ENCODE results near the gene AGAP1. TPM values are rescaled to one million over a fixed set of nuclear protein-coding genes. Genes with fewer than 3 reads are reported as not detected.

Gene AGAP1
- polyA plus RNA-seq, 1 donor from 2014 or later = 17.4 TPM

DNA sequence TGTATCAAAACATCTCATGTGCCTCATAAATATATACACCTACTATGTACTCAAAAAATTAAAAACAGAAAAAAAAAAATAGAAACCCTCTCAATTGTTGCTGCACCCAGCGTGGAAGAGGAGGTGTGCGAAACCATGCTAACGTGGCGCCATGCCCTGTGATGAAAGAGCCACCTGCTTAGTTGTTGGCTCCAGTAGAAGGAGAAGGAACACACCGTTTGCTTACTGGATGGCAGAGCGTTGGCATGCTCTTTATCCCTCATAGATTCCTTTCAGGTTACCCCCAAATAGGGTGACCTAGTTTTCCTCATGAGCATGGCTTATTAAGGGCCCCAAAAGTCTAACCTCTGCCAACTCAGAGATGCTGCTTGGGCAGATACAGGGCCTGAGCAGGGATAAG lies 332.1 kb downstream of the AGAP1 start:
- H4K20me1 ChIP-seq (ENCODE audit: insufficient read depth) = no peaks in the 10 kb centered on the region
- H3K4me3 ChIP-seq (ENCODE audit: low read length) = no peak overlapping the region
- no peaks in the 10 kb centered on the region for H3K9me2 ChIP-seq (ENCODE audit: insufficient read depth, low read length)
- no peaks in the 10 kb centered on the region for H3K79me2 ChIP-seq (replicated peaks; ENCODE audit: insufficient read depth, low read length)
- H2AFZ ChIP-seq (ENCODE audit: low read depth, low read length) = no peak overlapping the region
- no peak overlapping the region for H3K27ac ChIP-seq (ENCODE audit: low read length)
- no peaks in the 10 kb centered on the region for H3F3A ChIP-seq (ENCODE audit: insufficient read depth, low read length, poor library complexity, severe bottlenecking)
- H3K9me3 ChIP-seq (ENCODE audit: low read length) = no peaks in the 10 kb centered on the region
- TF ChIP-seq, protein P1, sequence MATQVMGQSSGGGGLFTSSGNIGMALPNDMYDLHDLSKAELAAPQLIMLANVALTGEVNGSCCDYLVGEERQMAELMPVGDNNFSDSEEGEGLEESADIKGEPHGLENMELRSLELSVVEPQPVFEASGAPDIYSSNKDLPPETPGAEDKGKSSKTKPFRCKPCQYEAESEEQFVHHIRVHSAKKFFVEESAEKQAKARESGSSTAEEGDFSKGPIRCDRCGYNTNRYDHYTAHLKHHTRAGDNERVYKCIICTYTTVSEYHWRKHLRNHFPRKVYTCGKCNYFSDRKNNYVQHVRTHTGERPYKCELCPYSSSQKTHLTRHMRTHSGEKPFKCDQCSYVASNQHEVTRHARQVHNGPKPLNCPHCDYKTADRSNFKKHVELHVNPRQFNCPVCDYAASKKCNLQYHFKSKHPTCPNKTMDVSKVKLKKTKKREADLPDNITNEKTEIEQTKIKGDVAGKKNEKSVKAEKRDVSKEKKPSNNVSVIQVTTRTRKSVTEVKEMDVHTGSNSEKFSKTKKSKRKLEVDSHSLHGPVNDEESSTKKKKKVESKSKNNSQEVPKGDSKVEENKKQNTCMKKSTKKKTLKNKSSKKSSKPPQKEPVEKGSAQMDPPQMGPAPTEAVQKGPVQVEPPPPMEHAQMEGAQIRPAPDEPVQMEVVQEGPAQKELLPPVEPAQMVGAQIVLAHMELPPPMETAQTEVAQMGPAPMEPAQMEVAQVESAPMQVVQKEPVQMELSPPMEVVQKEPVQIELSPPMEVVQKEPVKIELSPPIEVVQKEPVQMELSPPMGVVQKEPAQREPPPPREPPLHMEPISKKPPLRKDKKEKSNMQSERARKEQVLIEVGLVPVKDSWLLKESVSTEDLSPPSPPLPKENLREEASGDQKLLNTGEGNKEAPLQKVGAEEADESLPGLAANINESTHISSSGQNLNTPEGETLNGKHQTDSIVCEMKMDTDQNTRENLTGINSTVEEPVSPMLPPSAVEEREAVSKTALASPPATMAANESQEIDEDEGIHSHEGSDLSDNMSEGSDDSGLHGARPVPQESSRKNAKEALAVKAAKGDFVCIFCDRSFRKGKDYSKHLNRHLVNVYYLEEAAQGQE (IDR thresholded peaks at IDR 0.05; ENCODE audit: borderline replicate concordance) = no peak
- TF ChIP-seq POLR2AphosphoS5 (IDR thresholded peaks at IDR 0.05) (no peak), EZH2 (IDR thresholded peaks at IDR 0.05; ENCODE audit: borderline replicate concordance, insufficient read depth, low read length, poor library complexity, severe bottlenecking) (no peak), SMC3 (conservative IDR thresholded peaks at IDR 0.05; ENCODE audit: poor library complexity) (no peak), RAD21 (conservative IDR thresholded peaks at IDR 0.05) (no peak), EP300 (conservative IDR thresholded peaks at IDR 0.05; ENCODE audit: poor library complexity, severe bottlenecking) (no peak), MXI1 (conservative IDR thresholded peaks at IDR 0.05; ENCODE audit: poor library complexity, severe bottlenecking) (no peak), TAF1 (IDR thresholded peaks at IDR 0.05; ENCODE audit: low read depth) (no peak)
- TF ChIP-seq, protein P2, sequence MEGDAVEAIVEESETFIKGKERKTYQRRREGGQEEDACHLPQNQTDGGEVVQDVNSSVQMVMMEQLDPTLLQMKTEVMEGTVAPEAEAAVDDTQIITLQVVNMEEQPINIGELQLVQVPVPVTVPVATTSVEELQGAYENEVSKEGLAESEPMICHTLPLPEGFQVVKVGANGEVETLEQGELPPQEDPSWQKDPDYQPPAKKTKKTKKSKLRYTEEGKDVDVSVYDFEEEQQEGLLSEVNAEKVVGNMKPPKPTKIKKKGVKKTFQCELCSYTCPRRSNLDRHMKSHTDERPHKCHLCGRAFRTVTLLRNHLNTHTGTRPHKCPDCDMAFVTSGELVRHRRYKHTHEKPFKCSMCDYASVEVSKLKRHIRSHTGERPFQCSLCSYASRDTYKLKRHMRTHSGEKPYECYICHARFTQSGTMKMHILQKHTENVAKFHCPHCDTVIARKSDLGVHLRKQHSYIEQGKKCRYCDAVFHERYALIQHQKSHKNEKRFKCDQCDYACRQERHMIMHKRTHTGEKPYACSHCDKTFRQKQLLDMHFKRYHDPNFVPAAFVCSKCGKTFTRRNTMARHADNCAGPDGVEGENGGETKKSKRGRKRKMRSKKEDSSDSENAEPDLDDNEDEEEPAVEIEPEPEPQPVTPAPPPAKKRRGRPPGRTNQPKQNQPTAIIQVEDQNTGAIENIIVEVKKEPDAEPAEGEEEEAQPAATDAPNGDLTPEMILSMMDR (IDR thresholded peaks at IDR 0.05; ENCODE audit: poor library complexity, severe bottlenecking) = no peak
- H3K4me2 ChIP-seq (ENCODE audit: low read length) = no peak overlapping the region
- no peak overlapping the region for H3K9ac ChIP-seq (ENCODE audit: low read length)
- H3K36me3 ChIP-seq (ENCODE audit: insufficient read depth, low read length) = peaks cover 9% of the 10 kb centered on the region
- no peaks in the 10 kb centered on the region for H3K27me3 ChIP-seq (ENCODE audit: insufficient read depth, low read depth, low read length)

- no peak overlapping the region for H3K4me3 ChIP-seq (ENCODE audit: low read length)
- no peaks in the 10 kb centered on the region for H3K9me2 ChIP-seq (ENCODE audit: insufficient read depth, low read length)
- H3K79me2 ChIP-seq (replicated peaks; ENCODE audit: insufficient read depth, low read length) = no peaks in the 10 kb centered on the region
- H3F3A ChIP-seq (ENCODE audit: insufficient read depth, low read length, poor library complexity, severe bottlenecking) = no peaks in the 10 kb centered on the region
- peaks cover 6% of the 10 kb centered on the region for H3K36me3 ChIP-seq (ENCODE audit: insufficient read depth, low read length)
- H3K9ac ChIP-seq (ENCODE audit: low read length) = no peak overlapping the region
- no peak overlapping the region for H2AFZ ChIP-seq (ENCODE audit: low read depth, low read length)
- TF ChIP-seq EZH2 (IDR thresholded peaks at IDR 0.05; ENCODE audit: borderline replicate concordance, insufficient read depth, low read length, poor library complexity, severe bottlenecking) (no peak), MXI1 (conservative IDR thresholded peaks at IDR 0.05; ENCODE audit: poor library complexity, severe bottlenecking) (no peak), TAF1 (IDR thresholded peaks at IDR 0.05; ENCODE audit: low read depth) (no peak), SMC3 (conservative IDR thresholded peaks at IDR 0.05; ENCODE audit: poor library complexity) (no peak), POLR2AphosphoS5 (IDR thresholded peaks at IDR 0.05) (no peak)
- TF ChIP-seq, protein P1 (IDR thresholded peaks at IDR 0.05; ENCODE audit: borderline replicate concordance) = no peak
- H3K4me2 ChIP-seq (ENCODE audit: low read length) = no peak overlapping the region
- no peaks in the 10 kb centered on the region for H3K9me3 ChIP-seq (ENCODE audit: low read length)
- no peak overlapping the region for H3K27ac ChIP-seq (ENCODE audit: low read length)
- H3K27me3 ChIP-seq (ENCODE audit: insufficient read depth, low read depth, low read length) = no peaks in the 10 kb centered on the region
- no peaks in the 10 kb centered on the region for H4K20me1 ChIP-seq (ENCODE audit: insufficient read depth)
Observed at GRCh38 chr2:235826826-235827225, 333.0 kb downstream of the AGAP1 start.

Data from neural cell (in vitro differentiated cells).